Dermis blood vessel endothelial cell (primary cell): ENCODE data around the gene FBXO28. TPM values are rescaled to one million over a fixed set of nuclear protein-coding genes. Genes with fewer than 3 reads are reported as not detected.
A peak's percentile ranks its signal among the peaks of the same experiment; 100 is the strongest.

ENCODE experiments used
- DNase-seq: peaks from one replicate; pipeline ENCODE4 v3.0.0; 2010
- total RNA-seq: library from RNA; depleted of rRNA; stranded (reverse); fragments of >200 nt; gene quantifications from 2 replicates; pipeline ENCODE4 v1.2.3, GENCODE V29; 2014

FBXO28 gene
- total RNA-seq, 1 donor from 2014 or later: 64.5 TPM

- no peak for DNase-seq
Measured at GRCh38 chr1:224096773-224097172, 17.1 kb upstream of the FBXO28 start.

GRCh38 chr1:224098007-224098406 is 15.9 kb upstream of the FBXO28 start:
- DNase-seq: no peak

- peak; percentile 82 for DNase-seq
Measured at GRCh38 chr1:224106568-224107281, 7.2 kb upstream of the FBXO28 start.

- DNase-seq: peak; percentile 41
Measured at GRCh38 chr1:224107282-224107625, 6.7 kb upstream of the FBXO28 start.

- DNase-seq: peak; percentile 28
Measured at GRCh38 chr1:224108991-224109390, 4.9 kb upstream of the FBXO28 start.

- DNase-seq: no peak
Measured at GRCh38 chr1:224109981-224110380, 3.9 kb upstream of the FBXO28 start.

GRCh38 chr1:224113005-224113404 is 906 bp upstream of the FBXO28 start:
- no peak for DNase-seq

- no peak for DNase-seq
Measured at GRCh38 chr1:224113545-224113917, 380 bp upstream of the FBXO28 start.

GRCh38 chr1:224114787-224115175 is 870 bp downstream of the FBXO28 start:
- peak; percentile 39 for DNase-seq

GRCh38 chr1:224116131-224116530 is 2.2 kb downstream of the FBXO28 start:
- peak; percentile 76 for DNase-seq

GRCh38 chr1:224118688-224119087 is 4.8 kb downstream of the FBXO28 start:
- no peak for DNase-seq

- DNase-seq: no peak
Measured at GRCh38 chr1:224123136-224123535, 9.2 kb downstream of the FBXO28 start.

GRCh38 chr1:224124220-224124619 is 10.3 kb downstream of the FBXO28 start:
- DNase-seq: no peak

- no peak for DNase-seq
Measured at GRCh38 chr1:224127925-224128819, 14.3 kb downstream of the FBXO28 start.

GRCh38 chr1:224131253-224131652 is 17.3 kb downstream of the FBXO28 start:
- no peak for DNase-seq

- DNase-seq: no peak
Measured at GRCh38 chr1:224132901-224133300, 19.0 kb downstream of the FBXO28 start.

- DNase-seq: no peak
Measured at GRCh38 chr1:224133741-224134299, 19.9 kb downstream of the FBXO28 start.

- DNase-seq: no peak
Measured at GRCh38 chr1:224137518-224137917, 23.6 kb downstream of the FBXO28 start.

GRCh38 chr1:224138198-224138597 is 24.3 kb downstream of the FBXO28 start:
- DNase-seq: no peak

GRCh38 chr1:224141693-224142092 is 27.8 kb downstream of the FBXO28 start:
- DNase-seq: no peak

- no peak for DNase-seq
Measured at GRCh38 chr1:224149709-224150108, 35.8 kb downstream of the FBXO28 start.

- DNase-seq: no peak
Measured at GRCh38 chr1:224151117-224151516, 37.2 kb downstream of the FBXO28 start.

- no peak for DNase-seq
Measured at GRCh38 chr1:224157316-224157715, 43.4 kb downstream of the FBXO28 start.

GRCh38 chr1:224159541-224159940 is 45.6 kb downstream of the FBXO28 start:
- no peak for DNase-seq
